ENCODE data around the gene SPEF2. TPM values are rescaled to one million over a fixed set of nuclear protein-coding genes. Genes with fewer than 3 reads are reported as not detected.

Gene SPEF2
- total and polyA plus RNA-seq, 10 of the 15 experiments (the other 5 are each of a cell fraction or from before 2014, with no cell fraction given) = 0.03 to 2.0 (median 0.07) TPM; not detected in 3

DNA sequence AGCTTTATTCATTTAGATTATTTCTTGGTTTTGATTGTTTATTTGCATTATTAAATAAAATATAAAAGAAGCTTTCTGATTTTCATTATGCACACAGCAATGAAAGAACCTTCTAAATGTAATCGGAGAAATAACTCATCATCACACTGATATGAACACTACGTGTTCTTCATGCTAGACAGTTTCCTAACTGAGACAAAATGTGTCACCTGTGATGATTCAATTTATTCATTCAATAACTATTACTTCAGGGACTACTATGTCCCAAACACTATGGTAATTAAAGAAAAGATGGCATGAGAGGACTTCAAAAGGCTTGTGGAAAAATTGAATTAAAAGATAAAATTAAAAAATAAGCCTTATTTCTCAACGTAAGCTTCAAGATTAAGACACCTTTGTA, 118.1 kb downstream of the SPEF2 start:
- H3K4me1 ChIP-seq (ENCODE audit: control insufficient read depth, insufficient read depth, low read length) = no peaks in the 10 kb centered on the region
- no peak overlapping the region for H3K27ac ChIP-seq (ENCODE audit: control insufficient read depth, insufficient read depth)
- TF ChIP-seq RB1 (IDR thresholded peaks at IDR 0.05; ENCODE audit: borderline replicate concordance) (no peak), ESRRA (IDR thresholded peaks at IDR 0.05; ENCODE audit: low read length) (no peak), EGR1 (IDR thresholded peaks at IDR 0.05; ENCODE audit: borderline replicate concordance in 1 of 2, low read depth in 2 of 2, low read length in 2 of 2) (no peak), TAF1 (IDR thresholded peaks at IDR 0.05; ENCODE audit: borderline replicate concordance, low read depth, low read length) (no peak), BCL11A (IDR thresholded peaks at IDR 0.05; ENCODE audit: low read depth, low read length) (no peak), NRF1 (conservative IDR thresholded peaks at IDR 0.05; ENCODE audit: low read depth, low read length) (no peak), ZSCAN29 (IDR thresholded peaks at IDR 0.05) (no peak), TCF12 (IDR thresholded peaks at IDR 0.05; ENCODE audit: low read depth, low read length) (no peak), TCF7 (IDR thresholded peaks at IDR 0.05; ENCODE audit: borderline replicate concordance) (no peak), YBX1 (IDR thresholded peaks at IDR 0.05) (no peak), BRCA1 (IDR thresholded peaks at IDR 0.05; ENCODE audit: low read depth, low read length) (no peak), JUNB (IDR thresholded peaks at IDR 0.05) (no peak), HDAC6 (IDR thresholded peaks at IDR 0.05; ENCODE audit: unreplicated experiment) (no peak), IKZF1 (conservative IDR thresholded peaks at IDR 0.05) (no peak), SMAD5 (IDR thresholded peaks at IDR 0.05; ENCODE audit: low read depth) (no peak), MEF2A (IDR thresholded peaks at IDR 0.05; ENCODE audit: insufficient read depth, low read depth, low read length) (no peak), ZNF24 (IDR thresholded peaks at IDR 0.05) (no peak)
- TF ChIP-seq, protein P1, sequence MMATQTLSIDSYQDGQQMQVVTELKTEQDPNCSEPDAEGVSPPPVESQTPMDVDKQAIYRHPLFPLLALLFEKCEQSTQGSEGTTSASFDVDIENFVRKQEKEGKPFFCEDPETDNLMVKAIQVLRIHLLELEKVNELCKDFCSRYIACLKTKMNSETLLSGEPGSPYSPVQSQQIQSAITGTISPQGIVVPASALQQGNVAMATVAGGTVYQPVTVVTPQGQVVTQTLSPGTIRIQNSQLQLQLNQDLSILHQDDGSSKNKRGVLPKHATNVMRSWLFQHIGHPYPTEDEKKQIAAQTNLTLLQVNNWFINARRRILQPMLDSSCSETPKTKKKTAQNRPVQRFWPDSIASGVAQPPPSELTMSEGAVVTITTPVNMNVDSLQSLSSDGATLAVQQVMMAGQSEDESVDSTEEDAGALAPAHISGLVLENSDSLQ (IDR thresholded peaks at IDR 0.05) = no peak
- TF ChIP-seq, protein P2, sequence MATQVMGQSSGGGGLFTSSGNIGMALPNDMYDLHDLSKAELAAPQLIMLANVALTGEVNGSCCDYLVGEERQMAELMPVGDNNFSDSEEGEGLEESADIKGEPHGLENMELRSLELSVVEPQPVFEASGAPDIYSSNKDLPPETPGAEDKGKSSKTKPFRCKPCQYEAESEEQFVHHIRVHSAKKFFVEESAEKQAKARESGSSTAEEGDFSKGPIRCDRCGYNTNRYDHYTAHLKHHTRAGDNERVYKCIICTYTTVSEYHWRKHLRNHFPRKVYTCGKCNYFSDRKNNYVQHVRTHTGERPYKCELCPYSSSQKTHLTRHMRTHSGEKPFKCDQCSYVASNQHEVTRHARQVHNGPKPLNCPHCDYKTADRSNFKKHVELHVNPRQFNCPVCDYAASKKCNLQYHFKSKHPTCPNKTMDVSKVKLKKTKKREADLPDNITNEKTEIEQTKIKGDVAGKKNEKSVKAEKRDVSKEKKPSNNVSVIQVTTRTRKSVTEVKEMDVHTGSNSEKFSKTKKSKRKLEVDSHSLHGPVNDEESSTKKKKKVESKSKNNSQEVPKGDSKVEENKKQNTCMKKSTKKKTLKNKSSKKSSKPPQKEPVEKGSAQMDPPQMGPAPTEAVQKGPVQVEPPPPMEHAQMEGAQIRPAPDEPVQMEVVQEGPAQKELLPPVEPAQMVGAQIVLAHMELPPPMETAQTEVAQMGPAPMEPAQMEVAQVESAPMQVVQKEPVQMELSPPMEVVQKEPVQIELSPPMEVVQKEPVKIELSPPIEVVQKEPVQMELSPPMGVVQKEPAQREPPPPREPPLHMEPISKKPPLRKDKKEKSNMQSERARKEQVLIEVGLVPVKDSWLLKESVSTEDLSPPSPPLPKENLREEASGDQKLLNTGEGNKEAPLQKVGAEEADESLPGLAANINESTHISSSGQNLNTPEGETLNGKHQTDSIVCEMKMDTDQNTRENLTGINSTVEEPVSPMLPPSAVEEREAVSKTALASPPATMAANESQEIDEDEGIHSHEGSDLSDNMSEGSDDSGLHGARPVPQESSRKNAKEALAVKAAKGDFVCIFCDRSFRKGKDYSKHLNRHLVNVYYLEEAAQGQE (IDR thresholded peaks at IDR 0.05; ENCODE audit: low read depth, low read length) = no peak
- TF ChIP-seq, protein P3, sequence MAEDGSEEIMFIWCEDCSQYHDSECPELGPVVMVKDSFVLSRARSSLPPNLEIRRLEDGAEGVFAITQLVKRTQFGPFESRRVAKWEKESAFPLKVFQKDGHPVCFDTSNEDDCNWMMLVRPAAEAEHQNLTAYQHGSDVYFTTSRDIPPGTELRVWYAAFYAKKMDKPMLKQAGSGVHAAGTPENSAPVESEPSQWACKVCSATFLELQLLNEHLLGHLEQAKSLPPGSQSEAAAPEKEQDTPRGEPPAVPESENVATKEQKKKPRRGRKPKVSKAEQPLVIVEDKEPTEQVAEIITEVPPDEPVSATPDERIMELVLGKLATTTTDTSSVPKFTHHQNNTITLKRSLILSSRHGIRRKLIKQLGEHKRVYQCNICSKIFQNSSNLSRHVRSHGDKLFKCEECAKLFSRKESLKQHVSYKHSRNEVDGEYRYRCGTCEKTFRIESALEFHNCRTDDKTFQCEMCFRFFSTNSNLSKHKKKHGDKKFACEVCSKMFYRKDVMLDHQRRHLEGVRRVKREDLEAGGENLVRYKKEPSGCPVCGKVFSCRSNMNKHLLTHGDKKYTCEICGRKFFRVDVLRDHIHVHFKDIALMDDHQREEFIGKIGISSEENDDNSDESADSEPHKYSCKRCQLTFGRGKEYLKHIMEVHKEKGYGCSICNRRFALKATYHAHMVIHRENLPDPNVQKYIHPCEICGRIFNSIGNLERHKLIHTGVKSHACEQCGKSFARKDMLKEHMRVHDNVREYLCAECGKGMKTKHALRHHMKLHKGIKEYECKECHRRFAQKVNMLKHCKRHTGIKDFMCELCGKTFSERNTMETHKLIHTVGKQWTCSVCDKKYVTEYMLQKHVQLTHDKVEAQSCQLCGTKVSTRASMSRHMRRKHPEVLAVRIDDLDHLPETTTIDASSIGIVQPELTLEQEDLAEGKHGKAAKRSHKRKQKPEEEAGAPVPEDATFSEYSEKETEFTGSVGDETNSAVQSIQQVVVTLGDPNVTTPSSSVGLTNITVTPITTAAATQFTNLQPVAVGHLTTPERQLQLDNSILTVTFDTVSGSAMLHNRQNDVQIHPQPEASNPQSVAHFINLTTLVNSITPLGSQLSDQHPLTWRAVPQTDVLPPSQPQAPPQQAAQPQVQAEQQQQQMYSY (CRISPR knock-in tag; IDR thresholded peaks at IDR 0.05) = no peak
- in situ Hi-C loops (cut with MboI) (no loop called here), intact Hi-C loops (cut with micrococcal nuclease; ENCODE audit: unreplicated experiment) (no loop called here)
- H2AFZ ChIP-seq (ENCODE audit: control insufficient read depth, low read depth, low read length) = no peak overlapping the region
- H3K9ac ChIP-seq (ENCODE audit: control insufficient read depth, insufficient read depth, low read length) = no peak overlapping the region
- no peak for DNase-seq (ENCODE audit: low read depth, low spot score)
- no peaks in the 10 kb centered on the region for H3K79me2 ChIP-seq (ENCODE audit: control insufficient read depth, insufficient read depth, low read length)
- H4K20me1 ChIP-seq (ENCODE audit: control insufficient read depth, insufficient read depth) = no peaks in the 10 kb centered on the region
- ChIA-PET SMC1A (ENCODE audit: uncharacterized antibody, unreplicated experiment) (no interaction called here), CTCF (interaction anchor here (1.0 kb wide), 1 partner anchor 79 kb away, joined by 3 read pairs; no protein-coding TSS in a partner anchor), POLR2A (no interaction called here), RAD21 (ENCODE audit: unreplicated experiment) (no interaction called here)
- no peaks in the 10 kb centered on the region for H3K9me3 ChIP-seq (replicated peaks; ENCODE audit: control insufficient read depth, insufficient read depth, low read length)
- H3K27me3 ChIP-seq (replicated peaks in 1 of 2; ENCODE audit: control insufficient read depth in 2 of 2, insufficient read depth in 2 of 2, low read length in 1 of 2) = no peaks in the 10 kb centered on the region
- ATAC-seq = no peak
- H3K36me3 ChIP-seq (ENCODE audit: control insufficient read depth in 2 of 2, insufficient read depth in 2 of 2, low read length in 1 of 2) = no peaks in the 10 kb centered on the region
- H3K4me2 ChIP-seq (ENCODE audit: control insufficient read depth, insufficient read depth) = no peak overlapping the region
- FAIRE-seq = no peak
- WGBS (ENCODE audit: insufficient coverage, insufficient replicate concordance, low lambda C conversion rate, missing lambda C conversion rate) = 53% methylated on average over 3 of the region's 3 CpGs
- no peak overlapping the region for H3K4me3 ChIP-seq
- BruUV-seq (replicated peaks) = no TSS peak
